Osteocyte (in vitro differentiated cells): ENCODE measurements around the gene FAM200B. TPM values are rescaled to one million over a fixed set of nuclear protein-coding genes. Genes with fewer than 3 reads are reported as not detected.

ENCODE experiments used
- DNase-seq: peaks from one replicate; pipeline ENCODE4 v3.0.0; 2021; ENCODE audit warnings: mixed read lengths; ENCODE audit not compliant: unreplicated experiment; ENCODE audit errors: extremely low spot score
- H3K27ac Mint-ChIP-seq: one replicate; pipeline ENCODE4 v1.8.0; 2021; ENCODE audit warnings: mild to moderate bottlenecking, mixed read lengths; ENCODE audit not compliant: unreplicated experiment
- H3K27me3 Mint-ChIP-seq: one replicate; pipeline ENCODE4 v1.8.0; 2021; ENCODE audit warnings: mixed read lengths; ENCODE audit not compliant: unreplicated experiment
- H3K36me3 Mint-ChIP-seq: one replicate; pipeline ENCODE4 v1.8.0; 2021; ENCODE audit warnings: mixed read lengths; ENCODE audit not compliant: unreplicated experiment
- H3K4me1 Mint-ChIP-seq: one replicate; pipeline ENCODE4 v1.8.0; 2021; ENCODE audit warnings: mixed read lengths; ENCODE audit not compliant: unreplicated experiment
- H3K4me3 Mint-ChIP-seq: one replicate; pipeline ENCODE4 v1.8.0; 2021; ENCODE audit warnings: mild to moderate bottlenecking, moderate library complexity, mixed read lengths; ENCODE audit not compliant: unreplicated experiment
- H3K9me3 Mint-ChIP-seq: one replicate; pipeline ENCODE4 v1.8.0; 2021; ENCODE audit warnings: mixed read lengths; ENCODE audit not compliant: unreplicated experiment
- CTCF ChIP-seq: fragments of 200-600 bp; sonication (generic); IDR thresholded peaks from 2 replicates; pipeline ENCODE4 v1.5.0; 2021; ENCODE audit warnings: antibody characterized with exemption, mild to moderate bottlenecking, moderate library complexity
- total RNA-seq: library from RNA; stranded (reverse); gene quantifications from 2 replicates; pipeline ENCODE4 v1.2.1, GENCODE V29; 2021

FAM200B gene
- total RNA-seq, 1 donor from 2014 or later, result 45.0 TPM

GRCh38 chr4:15689540-15689939 is 7.9 kb downstream of the FAM200B start:
- no peak for DNase-seq
- Mint-ChIP-seq H3K9me3 (no peaks in the 10 kb centered on the region), H3K4me3 (no peak overlapping the region), H3K27ac (peak overlapping the region; percentile 87), H3K27me3 (no peaks in the 10 kb centered on the region), H3K4me1 (peaks cover 64% of the 10 kb centered on the region), H3K36me3 (peaks cover 27% of the 10 kb centered on the region)
- TF ChIP-seq CTCF, result no peak

GRCh38 chr4:15690020-15690809 is 8.6 kb downstream of the FAM200B start:
- TF ChIP-seq CTCF, result no peak
- Mint-ChIP-seq H3K4me3 (peak overlapping the region; percentile 12), H3K27ac (peak overlapping the region; percentile 87), H3K9me3 (no peaks in the 10 kb centered on the region), H3K4me1 (peaks cover 63% of the 10 kb centered on the region), H3K27me3 (no peaks in the 10 kb centered on the region), H3K36me3 (peaks cover 24% of the 10 kb centered on the region)
- no peak for DNase-seq

GRCh38 chr4:15691346-15692135 is 9.9 kb downstream of the FAM200B start:
- no peak for TF ChIP-seq CTCF
- H3K9me3 Mint-ChIP-seq, result no peaks in the 10 kb centered on the region
- DNase-seq, result no peak
- H3K27ac Mint-ChIP-seq, result peak overlapping the region; percentile 87
- peaks cover 65% of the 10 kb centered on the region for H3K4me1 Mint-ChIP-seq
- peaks cover 14% of the 10 kb centered on the region for H3K36me3 Mint-ChIP-seq
- no peaks in the 10 kb centered on the region for H3K27me3 Mint-ChIP-seq
- H3K4me3 Mint-ChIP-seq, result no peak overlapping the region

- DNase-seq, result no peak
- no peak for TF ChIP-seq CTCF
- Mint-ChIP-seq H3K4me1 (peaks cover 61% of the 10 kb centered on the region), H3K27me3 (no peaks in the 10 kb centered on the region), H3K36me3 (peaks cover 6% of the 10 kb centered on the region), H3K9me3 (no peaks in the 10 kb centered on the region), H3K4me3 (no peak overlapping the region), H3K27ac (peak overlapping the region; percentile 87)
Measured at GRCh38 chr4:15692602-15693001, 11.0 kb downstream of the FAM200B start.

GRCh38 chr4:15694431-15694830 is 12.8 kb downstream of the FAM200B start:
- H3K4me3 Mint-ChIP-seq, result no peak overlapping the region
- no peak for DNase-seq
- H3K4me1 Mint-ChIP-seq, result peaks cover 45% of the 10 kb centered on the region
- no peak for TF ChIP-seq CTCF
- H3K27ac Mint-ChIP-seq, result no peak overlapping the region
- no peaks in the 10 kb centered on the region for H3K36me3 Mint-ChIP-seq
- H3K27me3 Mint-ChIP-seq, result no peaks in the 10 kb centered on the region
- H3K9me3 Mint-ChIP-seq, result no peaks in the 10 kb centered on the region
